ENCODE results near the gene SLC25A34. TPM values are rescaled to one million over a fixed set of nuclear protein-coding genes. Genes with fewer than 3 reads are reported as not detected.

The SLC25A34 gene
- total and polyA plus RNA-seq, 10 of the 15 experiments (the other 5 are each of a cell fraction or from before 2014, with no cell fraction given), result 0.02 to 1.6 (median 0.39) TPM

DNA sequence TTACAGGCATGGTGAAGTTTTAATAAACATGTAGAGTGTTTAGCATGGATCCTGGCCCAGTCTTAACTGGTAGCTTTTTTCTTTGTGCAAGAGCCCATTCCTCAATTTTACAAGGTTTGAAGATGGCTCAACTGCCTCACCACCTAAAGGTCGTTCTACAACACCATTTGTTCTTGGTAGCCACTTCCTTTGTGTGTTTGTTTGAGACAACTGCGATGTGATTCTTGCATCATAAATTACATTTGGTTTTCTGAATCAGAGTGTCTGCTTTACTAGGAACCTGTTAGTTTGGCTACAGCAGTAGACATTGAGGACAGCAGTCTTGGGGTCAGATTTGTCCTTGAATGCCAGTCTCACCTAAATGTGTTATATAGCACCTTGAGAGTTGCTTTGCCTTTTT is 48.6 kb upstream of the SLC25A34 start:
- H3K36me3 ChIP-seq (ENCODE audit: control insufficient read depth in 2 of 2, insufficient read depth in 2 of 2, low read length in 1 of 2), result no peaks in the 10 kb centered on the region; a peak in 2 of 4 replicates
- ChIA-PET SMC1A (ENCODE audit: uncharacterized antibody, unreplicated experiment) (interaction anchor here (1.2 kb wide), 1 partner anchor 10 kb away, joined by 6 read pairs; no protein-coding TSS in a partner anchor), POLR2A (interaction anchor here (0.8 kb wide), 1 partner anchor 10 kb away, joined by 3 read pairs; no protein-coding TSS in a partner anchor), CTCF (no interaction called here), RAD21 (ENCODE audit: unreplicated experiment) (no interaction called here)
- WGBS (ENCODE audit: insufficient coverage, insufficient replicate concordance, low lambda C conversion rate, missing lambda C conversion rate), result 72% methylated on average over 2 of the region's 2 CpGs
- no peak for TF ChIP-seq ATF7 (IDR thresholded peaks at IDR 0.05; ENCODE audit: low read depth)
- no peak for TF ChIP-seq NFYA (IDR thresholded peaks at IDR 0.05; ENCODE audit: borderline replicate concordance, low read depth, low read length)
- TF ChIP-seq SIN3A (IDR thresholded peaks at IDR 0.05; ENCODE audit: low read depth, low read length), result no peak
- no peak for TF ChIP-seq IKZF2 (IDR thresholded peaks at IDR 0.05)
- TF ChIP-seq CEBPB (IDR thresholded peaks at IDR 0.05; ENCODE audit: borderline replicate concordance in 1 of 2, low read depth in 2 of 2, low read length in 2 of 2), result no peak
- no peak for TF ChIP-seq SMAD5 (IDR thresholded peaks at IDR 0.05; ENCODE audit: low read depth)
- TF ChIP-seq, protein P1, sequence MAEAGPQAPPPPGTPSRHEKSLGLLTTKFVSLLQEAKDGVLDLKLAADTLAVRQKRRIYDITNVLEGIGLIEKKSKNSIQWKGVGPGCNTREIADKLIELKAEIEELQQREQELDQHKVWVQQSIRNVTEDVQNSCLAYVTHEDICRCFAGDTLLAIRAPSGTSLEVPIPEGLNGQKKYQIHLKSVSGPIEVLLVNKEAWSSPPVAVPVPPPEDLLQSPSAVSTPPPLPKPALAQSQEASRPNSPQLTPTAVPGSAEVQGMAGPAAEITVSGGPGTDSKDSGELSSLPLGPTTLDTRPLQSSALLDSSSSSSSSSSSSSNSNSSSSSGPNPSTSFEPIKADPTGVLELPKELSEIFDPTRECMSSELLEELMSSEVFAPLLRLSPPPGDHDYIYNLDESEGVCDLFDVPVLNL (IDR thresholded peaks at IDR 0.05; ENCODE audit: low read depth, low read length), result no peak
- no peak for TF ChIP-seq RAD51 (IDR thresholded peaks at IDR 0.05)
- no peak for TF ChIP-seq BCL3 (IDR thresholded peaks at IDR 0.05; ENCODE audit: borderline replicate concordance, insufficient read depth, low read depth, low read length, poor library complexity, severe bottlenecking)
- no peak for TF ChIP-seq EZH2 (IDR thresholded peaks at IDR 0.05; ENCODE audit: borderline replicate concordance, control insufficient read depth, low read depth, low read length)
- in situ Hi-C loops (cut with MboI) (no loop called here), intact Hi-C loops (cut with micrococcal nuclease; ENCODE audit: unreplicated experiment) (no loop called here)
- H3K9me3 ChIP-seq (replicated peaks; ENCODE audit: control insufficient read depth, insufficient read depth, low read length), result no peaks in the 10 kb centered on the region
- H3K27ac ChIP-seq (ENCODE audit: control insufficient read depth, insufficient read depth), result no peak overlapping the region
- no peaks in the 10 kb centered on the region; the same call in 1 of the 2 replicates for H3K4me1 ChIP-seq (ENCODE audit: control insufficient read depth, insufficient read depth, low read length)
- ATAC-seq (no peak), DNase-seq (ENCODE audit: low read depth, low spot score) (no peak), FAIRE-seq (no peak)
- peaks cover 59% of the 10 kb centered on the region for H3K79me2 ChIP-seq (ENCODE audit: control insufficient read depth, insufficient read depth, low read length)
- BruUV-seq (replicated peaks), result no TSS peak
- H3K4me3 ChIP-seq, result no peak overlapping the region
- no peaks in the 10 kb centered on the region for H3K27me3 ChIP-seq (replicated peaks in 1 of 2; ENCODE audit: control insufficient read depth in 2 of 2, insufficient read depth in 2 of 2, low read length in 1 of 2)
- H4K20me1 ChIP-seq (ENCODE audit: control insufficient read depth, insufficient read depth), result no peaks in the 10 kb centered on the region
- H2AFZ ChIP-seq (ENCODE audit: control insufficient read depth, low read depth, low read length), result no peak overlapping the region
- H3K9ac ChIP-seq (ENCODE audit: control insufficient read depth, insufficient read depth, low read length), result no peak overlapping the region
- no peak overlapping the region; the same call in 1 of the 2 replicates for H3K4me2 ChIP-seq (ENCODE audit: control insufficient read depth, insufficient read depth)

All from GM12878 (cell line).